NCI-H2227 (cell line): Measurements from ENCODE around the gene AAGAB.
"Not testable (repeated sequence)": the region's sequence is repeated elsewhere in the genome, so short reads cannot be mapped to it uniquely, and the experiment has no call there.

Source experiments
- DNase-seq: peaks from one replicate; lab custom pipeline; 2025; ENCODE audit not compliant: unreplicated experiment; lab: John Stamatoyannopoulos, UW

Gene AAGAB, protein sequence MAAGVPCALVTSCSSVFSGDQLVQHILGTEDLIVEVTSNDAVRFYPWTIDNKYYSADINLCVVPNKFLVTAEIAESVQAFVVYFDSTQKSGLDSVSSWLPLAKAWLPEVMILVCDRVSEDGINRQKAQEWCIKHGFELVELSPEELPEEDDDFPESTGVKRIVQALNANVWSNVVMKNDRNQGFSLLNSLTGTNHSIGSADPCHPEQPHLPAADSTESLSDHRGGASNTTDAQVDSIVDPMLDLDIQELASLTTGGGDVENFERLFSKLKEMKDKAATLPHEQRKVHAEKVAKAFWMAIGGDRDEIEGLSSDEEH

DNA sequence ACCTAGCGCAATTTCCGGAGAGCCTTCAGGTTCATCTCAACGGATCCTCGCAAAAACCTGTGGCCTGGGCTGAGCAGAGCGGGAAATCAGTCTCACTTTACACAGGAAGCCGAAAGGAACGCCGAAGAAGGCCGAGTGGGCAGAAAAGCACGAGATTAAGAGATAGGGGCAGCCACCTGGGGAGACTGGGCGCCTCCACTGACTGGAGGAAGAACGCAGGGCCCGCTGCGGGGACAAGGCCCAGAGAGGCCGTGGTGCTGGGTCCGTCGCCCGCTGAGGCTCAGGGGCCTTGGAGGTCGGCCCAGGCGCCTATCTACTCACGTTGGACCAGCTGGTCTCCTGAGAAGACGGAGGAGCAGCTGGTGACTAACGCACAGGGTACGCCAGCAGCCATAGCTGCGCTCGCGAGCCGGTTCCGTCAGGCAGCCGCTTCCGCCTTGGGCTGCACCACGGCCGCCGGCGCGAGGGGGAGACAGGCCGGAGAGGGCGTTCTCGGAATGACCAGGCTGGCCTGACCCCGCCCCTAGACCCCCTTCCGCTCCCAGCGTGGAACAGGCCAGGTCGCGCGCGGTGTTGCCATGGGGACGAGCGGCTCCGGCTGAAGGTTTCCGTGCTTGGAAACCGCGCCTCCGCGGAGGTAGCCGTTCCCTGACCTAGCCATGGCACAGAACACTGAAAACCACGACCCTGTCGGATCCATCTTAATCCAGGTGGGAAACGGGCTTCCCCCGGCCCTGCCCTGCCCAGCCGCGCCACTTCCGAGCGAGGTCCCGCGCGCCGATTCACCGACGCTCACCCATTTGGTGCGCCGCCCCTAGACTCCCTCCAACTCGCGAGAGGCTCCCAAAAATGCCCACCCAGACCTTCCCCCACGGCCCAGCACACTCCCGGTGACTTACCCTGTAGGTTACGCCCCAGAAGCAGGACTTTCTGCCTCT lies at the start of gene AAGAB, which contains the start of gene IQCH:
AAGAB (minus strand) TSS at position 424 of the 938 bp plus-strand sequence; CDS start at position 394, 30 bp downstream.
IQCH (plus strand) TSS at position 549 of the 938 bp plus-strand sequence; CDS start at position 660, 111 bp downstream.
- DNase-seq: peak; percentile 94

DNA sequence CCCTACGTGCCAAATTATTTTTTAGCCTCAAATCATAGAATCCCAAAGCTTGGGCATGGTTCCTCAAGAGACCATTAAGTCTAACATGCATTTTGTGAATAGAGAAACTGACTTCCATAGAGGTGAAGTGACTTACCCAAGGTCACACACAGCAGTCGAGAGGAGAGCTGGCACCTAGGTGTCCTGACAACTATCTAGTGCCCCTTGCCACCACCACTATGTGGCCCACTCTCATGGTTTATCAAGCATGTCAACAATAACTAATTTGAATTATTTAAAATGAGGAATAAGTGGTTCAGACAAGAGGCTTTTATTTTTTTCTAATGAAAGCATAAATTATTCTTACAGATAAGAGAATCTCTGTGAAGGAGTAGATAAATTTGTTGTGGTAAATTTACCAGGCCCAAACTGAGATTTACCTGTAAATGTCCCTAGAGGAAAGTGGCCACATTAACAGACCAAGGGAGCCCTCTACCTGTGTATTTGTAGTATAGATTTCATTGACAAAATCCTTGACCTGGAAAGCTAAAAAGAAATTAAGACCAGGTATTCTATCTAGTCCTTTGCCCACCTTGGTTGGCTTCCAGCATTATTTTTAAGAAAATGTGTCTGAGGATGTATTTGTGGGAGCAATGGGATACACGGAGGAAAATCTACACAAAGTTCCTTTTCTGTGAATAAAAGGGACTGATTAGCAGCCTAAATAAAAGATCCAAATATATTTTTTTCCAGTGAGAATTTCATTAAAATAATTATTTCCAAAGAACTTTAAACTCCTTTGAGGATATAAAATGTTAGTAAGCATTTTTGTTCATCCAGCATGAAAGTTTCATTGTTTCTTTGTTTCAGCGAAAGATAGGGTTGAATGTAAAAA lies 49.3 kb upstream of the AAGAB start:
- peak; percentile 11 for DNase-seq

DNA sequence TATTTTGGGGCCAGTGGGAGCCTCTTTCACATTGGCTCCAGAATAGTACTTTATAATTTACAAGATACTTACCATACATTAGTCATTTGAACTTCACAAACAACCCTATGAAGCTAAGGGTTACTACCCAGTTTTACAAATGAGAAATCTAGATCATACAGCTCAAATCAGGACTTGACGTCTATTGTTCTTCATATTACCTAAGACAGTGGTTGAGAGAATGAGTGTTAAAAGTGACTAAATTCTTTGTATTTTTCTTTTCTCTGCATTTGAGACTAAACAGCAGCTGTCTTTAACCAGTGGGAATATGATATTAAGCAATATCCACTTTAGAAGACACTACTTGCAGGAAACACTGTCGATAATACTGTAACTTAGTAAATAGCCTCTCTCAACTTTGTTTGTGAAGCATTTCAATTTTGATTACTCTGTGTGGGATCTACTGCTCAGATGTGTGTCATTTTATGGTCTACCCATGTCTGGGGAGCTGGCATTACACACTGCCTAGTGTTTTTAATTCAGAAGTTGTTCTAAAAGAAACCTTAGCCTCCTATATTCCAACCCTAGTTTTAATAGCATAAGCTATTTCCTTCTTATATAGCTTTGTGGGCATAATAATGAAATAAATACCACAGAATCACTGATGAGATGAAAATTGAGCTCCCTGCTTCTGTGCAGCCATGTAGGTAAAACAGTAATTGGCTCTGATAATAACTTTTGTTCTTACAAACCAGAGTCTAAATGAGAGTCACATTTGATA lies 46.0 kb upstream of the AAGAB start:
- DNase-seq: no peak

DNA sequence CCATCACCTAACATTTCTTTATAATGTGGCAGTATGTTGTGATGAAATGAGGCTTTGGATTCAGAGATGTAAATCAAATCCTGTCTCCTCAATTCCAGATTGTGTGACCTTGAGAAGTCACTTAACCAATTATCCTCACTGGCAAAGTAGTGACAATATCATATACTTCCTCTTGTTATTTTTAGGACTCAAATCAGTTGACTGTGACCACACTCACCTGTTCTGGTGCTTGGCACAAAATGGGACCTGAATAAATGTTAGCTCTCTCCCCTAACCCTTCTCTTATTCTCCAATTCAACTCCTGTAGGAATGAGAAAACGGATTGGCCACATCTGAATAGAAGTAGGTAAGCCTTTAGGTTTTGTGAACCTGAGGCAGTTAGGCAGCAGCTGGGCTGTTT lies 42.2 kb upstream of the AAGAB start:
- DNase-seq: no peak

DNA sequence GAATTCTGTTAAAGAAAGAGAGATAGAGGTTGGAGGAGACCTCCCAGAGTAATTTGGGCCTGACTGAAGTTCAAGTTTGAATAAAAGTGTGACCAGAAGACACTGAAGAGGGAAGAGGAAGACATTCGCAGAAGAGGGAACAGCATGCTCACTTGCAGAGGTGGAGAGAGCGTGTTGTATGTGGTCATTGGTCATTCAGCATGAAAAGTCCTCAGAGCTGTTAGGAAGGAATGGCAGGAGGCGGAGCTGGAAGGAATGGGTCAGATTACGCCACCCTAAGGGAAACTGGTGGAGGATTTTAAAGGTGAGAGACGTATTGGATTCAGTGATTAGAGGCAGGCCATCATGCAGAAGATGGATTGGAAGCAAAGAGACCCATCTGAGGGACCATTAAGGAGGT lies 41.7 kb upstream of the AAGAB start:
- no peak for DNase-seq

DNA sequence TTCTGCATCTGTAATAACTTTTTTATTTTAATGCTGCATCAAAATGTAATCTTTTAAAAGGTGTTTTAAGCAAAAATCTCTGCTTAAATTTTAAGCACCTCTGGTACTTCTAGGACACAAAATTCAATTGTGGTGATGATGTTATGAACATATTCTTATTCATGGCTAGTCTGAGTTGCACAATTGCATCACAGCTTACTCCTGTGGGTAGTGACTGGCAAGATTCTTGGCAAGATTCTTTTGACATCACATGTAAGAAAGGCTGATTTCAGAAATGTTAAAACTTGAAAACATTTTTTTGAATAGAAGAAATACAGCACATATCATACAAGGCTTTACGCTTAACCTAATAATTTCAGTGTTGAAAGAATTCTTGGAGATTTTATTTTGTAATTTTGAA lies 35.9 kb upstream of the AAGAB start:
- DNase-seq: no peak

DNA sequence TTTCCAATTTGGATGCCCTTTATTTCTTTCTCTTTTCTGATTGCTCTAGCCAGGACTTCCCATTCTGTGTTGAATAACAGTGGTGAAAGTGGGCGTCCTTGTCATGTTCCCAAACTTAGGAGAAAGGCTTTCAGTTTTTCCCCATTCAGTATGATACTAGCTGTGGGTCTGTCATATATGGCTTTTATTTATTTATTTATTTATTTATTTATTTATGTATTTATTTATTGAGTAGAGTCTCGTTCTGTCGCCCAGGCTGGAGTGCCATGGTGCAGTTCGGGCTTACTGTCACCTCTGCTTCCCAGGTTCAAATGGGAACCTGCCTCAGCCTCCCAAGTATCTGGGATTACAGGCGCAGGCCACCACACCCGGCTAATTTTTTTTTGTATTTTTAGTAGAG lies 31.9 kb upstream of the AAGAB start:
- not testable (repeated sequence) for DNase-seq

DNA sequence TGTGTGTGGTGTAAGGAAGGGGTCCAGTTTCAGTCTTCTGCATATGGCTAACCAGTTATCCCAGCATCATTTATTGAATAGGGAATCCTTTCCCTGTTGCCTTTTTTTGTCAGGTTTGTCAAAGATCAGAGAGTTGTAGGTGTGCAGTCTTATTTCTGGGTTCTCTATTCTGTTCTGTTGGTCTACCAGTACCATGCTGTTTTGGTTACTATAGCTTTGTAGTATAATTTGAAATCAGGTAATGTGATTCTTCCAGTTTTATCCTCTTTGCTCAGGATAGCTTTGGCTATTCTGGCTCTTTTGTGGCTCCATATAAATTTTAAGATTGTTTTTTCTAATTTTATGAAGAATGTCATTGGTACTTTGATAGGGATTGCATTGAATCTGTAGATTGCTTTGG lies 31.2 kb upstream of the AAGAB start:
- DNase-seq: not testable (repeated sequence)

DNA sequence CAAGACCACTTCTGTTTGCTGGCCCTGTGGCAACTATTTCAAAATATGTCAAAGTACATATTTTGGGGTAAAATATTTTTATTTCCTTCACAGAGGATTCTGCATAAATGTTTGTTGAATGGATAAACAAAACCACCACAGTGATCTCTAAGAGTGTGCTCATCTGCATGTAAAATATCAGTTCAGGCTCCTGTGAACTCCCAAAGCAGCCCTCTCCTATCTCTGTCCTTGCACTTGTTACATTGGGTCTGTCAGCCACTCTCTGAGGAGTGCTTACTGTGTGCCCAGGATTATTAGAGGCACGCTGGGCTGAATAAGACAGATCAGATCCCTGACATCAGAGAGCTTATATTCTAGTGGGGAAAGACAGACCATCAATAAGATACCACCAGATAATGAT lies 27.3 kb upstream of the AAGAB start:
- no peak for DNase-seq

DNA sequence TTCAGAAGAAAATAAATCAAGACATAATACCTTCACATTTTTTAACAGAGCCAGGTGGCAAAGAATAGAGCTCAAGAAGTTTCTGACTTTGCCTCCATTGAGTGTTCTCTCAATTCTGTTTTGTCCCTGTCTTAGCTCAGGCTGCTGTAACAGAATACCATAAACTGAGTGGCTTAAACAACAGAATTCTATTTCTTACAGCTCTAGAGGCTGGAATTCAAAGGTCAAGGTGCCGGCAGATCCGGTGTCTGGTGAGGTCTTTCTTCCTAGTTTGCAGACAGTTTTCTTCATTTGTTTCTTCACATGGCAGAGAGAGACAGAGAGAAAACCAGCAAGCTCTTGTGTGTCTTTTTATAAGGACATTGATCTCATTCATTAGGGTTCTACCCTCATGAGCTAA lies 25.8 kb upstream of the AAGAB start:
- DNase-seq: no peak

DNA sequence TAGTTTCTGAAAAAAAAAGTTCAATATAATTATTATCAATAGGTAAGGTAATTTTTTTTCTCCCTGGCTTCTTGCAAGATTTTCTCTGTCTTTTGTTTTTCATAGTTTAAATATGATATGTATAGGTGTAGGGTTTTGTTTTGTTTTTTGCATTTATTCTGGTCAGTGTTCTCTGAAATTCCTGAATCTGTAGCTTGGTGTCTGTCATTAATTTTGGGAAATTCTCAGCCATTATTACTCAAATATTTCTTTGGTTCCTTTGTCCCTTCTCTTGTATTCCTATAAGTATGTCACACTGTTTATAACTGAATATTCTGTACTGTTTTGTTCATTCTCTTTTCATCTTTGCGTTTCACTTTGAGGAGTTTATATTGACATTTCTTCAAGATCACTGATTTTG lies 22.2 kb upstream of the AAGAB start:
- DNase-seq: no peak

DNA sequence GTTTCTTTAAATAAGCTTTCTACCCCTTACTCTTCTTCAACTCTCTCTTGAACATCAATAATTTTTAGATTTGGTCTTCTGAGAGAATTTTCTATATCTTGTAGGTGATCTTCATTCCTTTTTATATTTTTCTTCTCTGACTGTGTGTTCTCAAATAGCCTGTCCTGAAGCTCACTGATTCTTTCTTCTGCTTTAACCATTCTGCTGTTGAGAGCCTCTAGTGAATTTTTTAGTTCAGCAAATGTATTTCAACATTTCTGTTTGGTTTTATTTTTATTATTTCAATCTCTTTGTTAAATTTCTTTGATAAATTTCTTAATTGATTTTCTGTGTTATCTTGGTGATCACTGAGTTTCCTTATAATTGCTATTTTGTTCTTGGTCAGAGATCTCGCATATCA lies 19.8 kb upstream of the AAGAB start:
- no peak for DNase-seq

DNA sequence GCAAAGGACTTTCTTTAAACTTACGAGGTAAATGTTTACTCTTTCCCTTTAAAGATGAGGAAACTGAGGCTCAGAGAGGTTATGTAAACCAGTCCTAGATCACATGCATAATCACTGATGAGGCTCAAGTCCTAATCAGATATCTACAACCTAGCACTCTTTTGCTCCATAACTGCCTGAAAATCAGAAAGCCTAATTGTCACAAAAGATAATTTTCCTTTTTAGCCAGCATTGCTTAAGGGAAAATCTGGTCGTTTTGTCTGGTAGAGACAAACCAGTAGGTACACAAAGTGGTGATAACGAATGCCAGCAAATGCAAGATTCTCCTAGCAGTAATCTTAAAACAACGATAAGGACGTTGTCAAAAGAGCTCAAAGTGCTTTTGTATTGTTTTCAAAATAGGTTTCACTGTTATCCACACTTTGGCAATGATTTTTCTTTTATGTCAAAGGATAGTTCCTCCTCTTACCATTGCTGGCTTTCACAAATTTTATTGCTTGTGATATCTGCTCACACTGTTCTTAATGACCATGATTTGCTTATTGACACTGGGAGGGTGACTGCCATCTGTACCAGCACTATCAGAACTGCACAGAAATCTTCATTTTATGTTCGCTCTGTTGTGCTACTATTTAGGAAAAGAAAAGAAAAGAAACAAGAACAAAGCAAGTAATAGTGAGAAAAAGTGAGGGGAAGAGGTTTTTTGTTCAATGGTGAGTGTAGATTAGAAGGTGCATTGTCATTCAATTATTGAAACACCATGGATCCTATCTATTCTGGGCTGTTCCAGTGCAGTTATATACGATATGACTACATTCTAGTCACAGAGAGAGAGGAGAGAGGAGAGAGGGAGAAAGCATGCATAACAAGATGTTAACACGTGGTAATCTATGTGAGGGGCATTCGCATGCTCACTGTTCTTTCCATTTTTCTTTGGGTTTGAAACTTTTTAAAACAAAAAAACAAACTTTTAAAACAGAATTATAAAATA lies 13.8 kb upstream of the AAGAB start:
- no peak for DNase-seq

DNA sequence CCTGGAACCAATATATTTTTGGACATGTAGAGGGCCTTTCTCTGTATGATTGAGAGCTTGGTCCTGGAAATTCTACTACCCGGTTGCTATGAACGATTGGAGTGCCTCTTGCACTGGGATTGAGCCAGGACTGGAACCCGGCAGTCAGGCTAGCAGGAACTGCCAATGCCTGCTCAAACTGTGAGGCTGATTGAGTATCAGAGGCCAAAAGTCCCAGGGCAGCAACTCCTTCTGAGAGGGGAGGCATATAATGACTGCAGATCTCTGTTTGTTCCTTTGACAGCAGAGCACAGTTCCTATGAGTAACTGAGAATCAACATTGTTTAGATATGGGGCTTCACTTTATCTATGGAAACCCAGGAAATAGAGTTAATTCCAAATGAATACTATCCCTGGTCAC lies 13.0 kb upstream of the AAGAB start:
- DNase-seq: no peak

DNA sequence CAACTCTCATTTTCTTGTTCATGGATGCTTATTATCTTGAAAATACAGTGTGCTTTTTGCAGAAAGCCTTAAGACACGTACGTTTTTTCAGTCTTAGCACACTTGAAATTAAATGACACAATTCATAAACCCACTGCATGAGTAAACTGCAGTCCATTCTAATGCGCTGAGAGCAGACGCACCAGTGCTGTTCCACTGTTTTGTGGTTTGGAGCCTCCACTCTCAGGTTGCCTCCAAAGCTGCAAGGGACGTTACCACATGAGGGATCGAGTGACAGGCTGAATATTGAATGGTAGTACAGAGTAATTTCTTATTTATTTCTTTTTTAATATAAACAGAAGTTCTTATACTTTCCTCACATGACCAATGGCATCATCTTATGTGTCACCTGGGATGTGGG lies 12.4 kb upstream of the AAGAB start:
- no peak for DNase-seq

DNA sequence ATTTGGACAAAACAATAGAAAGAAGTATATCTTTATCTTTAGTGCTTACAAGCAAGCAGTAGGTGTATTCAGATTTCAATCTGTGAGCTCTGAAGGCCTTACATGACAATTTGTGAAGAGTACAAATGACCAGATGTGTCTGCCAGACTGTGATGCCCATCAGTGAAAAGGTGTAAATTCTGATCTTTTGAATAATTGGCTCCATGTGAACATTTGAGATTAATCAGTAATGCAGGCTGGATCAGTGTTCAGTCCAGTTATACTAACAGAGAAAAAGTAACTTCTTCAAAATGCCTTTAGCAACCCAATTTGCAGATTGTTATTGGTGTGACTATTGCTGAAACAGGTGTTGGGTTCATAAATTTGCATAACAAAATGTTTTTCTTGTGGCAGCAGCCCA lies 5.3 kb upstream of the AAGAB start:
- DNase-seq: no peak

DNA sequence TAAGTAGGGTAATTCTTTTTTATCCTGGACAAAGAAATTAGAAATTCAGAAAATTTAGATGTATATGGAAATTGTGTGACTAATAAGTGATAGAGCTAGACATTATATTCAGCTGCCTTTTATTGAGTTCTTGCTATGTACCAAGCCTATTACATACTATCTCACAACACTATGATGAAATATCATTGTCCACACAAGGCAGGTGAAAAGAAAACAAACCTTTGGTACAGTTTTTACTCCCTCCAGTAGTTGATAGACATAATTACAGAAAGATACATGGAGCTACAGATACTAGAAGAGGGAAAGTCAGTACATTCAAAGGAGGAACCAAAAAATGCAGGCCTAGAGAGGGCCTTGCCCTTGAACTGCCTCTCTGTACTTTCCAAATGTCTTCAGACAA lies 4.9 kb upstream of the AAGAB start:
- no peak for DNase-seq

DNA sequence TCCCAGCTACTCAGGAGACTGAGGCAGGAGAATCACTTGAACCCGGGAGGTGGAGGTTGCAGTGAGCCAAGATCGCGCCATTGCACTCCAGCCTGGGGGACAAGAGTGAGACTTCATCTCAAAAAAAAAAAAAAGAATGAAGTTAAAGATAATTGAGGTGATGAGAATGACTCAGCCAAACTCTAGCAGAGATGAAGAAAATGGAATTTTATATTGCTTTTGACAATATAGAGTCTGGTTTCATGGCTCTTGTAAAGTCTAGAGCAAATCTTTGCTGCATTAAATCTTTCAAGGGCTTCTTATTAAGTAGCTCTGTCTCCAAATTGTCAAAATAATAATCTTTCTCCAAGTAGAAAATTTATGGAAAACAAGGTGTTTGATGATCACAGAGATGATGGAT lies 4.0 kb upstream of the AAGAB start:
- DNase-seq: not testable (repeated sequence)

DNA sequence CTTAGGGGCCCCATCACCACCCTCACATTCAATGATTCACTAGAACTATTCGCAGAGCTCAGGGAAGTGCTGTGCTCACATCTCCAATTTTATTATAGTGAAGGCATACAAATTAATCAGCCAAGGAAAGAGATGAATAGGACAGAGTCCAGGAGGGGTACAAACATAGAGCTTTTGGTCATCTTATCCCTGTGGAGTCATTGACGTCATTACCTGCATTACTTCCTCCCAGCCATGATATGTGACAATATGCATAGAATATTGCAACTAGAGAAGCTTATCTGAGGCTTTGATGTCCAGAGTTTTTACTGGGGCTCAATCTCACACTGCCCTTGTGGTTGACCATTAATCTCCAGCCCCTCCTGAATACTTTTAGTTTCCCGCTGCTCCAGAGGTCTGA lies 1.6 kb upstream of the AAGAB start:
- no peak for DNase-seq
